Measurements from ENCODE around the gene DNAH14. TPM values are rescaled to one million over a fixed set of nuclear protein-coding genes. Genes with fewer than 3 reads are reported as not detected.

DNAH14 gene
- total RNA-seq, 4 donors from 2014 or later, result 9.5 to 32.4 (median 14.8) TPM

GRCh38 chr1:225440380-225441221 lies 511.1 kb downstream of the DNAH14 start:
- H3K4me1 ChIP-seq, result peaks cover 3 to 59% (median 5%) of the 10 kb centered on the region in 3 donors
- H3K9me3 ChIP-seq, result no peaks in the 10 kb centered on the region
- no peak for ATAC-seq
- no peaks in the 10 kb centered on the region for H3K27me3 ChIP-seq
- WGBS, 2 donors (ENCODE audit: low coverage in 1 of 2), result 61 to 71% methylated on average over 3 to 4 of the region's 4 CpGs
- H3K4me3 ChIP-seq, result no peak overlapping the region
- peak overlapping the region; percentile 21 to 86 (median 63) for H3K27ac ChIP-seq
- TF ChIP-seq POLR2AphosphoS5 (IDR thresholded peaks at IDR 0.05) (no peak), EP300 (IDR thresholded peaks at IDR 0.05) (no peak), CTCF (IDR thresholded peaks at IDR 0.05) (no peak), POLR2A (IDR thresholded peaks at IDR 0.05) (no peak)
- H3K36me3 ChIP-seq, result no peaks in the 10 kb centered on the region

GRCh38 chr1:225441314-225442122 lies 512.0 kb downstream of the DNAH14 start:
- peaks cover 9 to 68% (median 12%) of the 10 kb centered on the region in 3 donors for H3K4me1 ChIP-seq
- H3K4me3 ChIP-seq, result no peak overlapping the region
- ATAC-seq, result no peak
- H3K9me3 ChIP-seq, result no peaks in the 10 kb centered on the region
- no peaks in the 10 kb centered on the region for H3K27me3 ChIP-seq
- peak overlapping the region; percentile 21 to 86 (median 63) for H3K27ac ChIP-seq
- H3K36me3 ChIP-seq, result no peaks in the 10 kb centered on the region
- WGBS, 2 donors (ENCODE audit: low coverage in 1 of 2), result 65 to 71% methylated on average over 7 to 8 of the region's 9 CpGs
- no peak for TF ChIP-seq EP300 (IDR thresholded peaks at IDR 0.05)
- TF ChIP-seq CTCF (IDR thresholded peaks at IDR 0.05), result no peak

- no peak for TF ChIP-seq POLR2AphosphoS5 (IDR thresholded peaks at IDR 0.05)
- Histone ChIP-seq H3K4me3 (no peak overlapping the region), H3K4me1 (peaks cover 15 to 74% (median 18%) of the 10 kb centered on the region in 3 donors), H3K36me3 (no peaks in the 10 kb centered on the region), H3K9me3 (no peaks in the 10 kb centered on the region), H3K27ac (peak overlapping the region in 3 of 4 donors; percentile 61 to 86 (median 65)), H3K27me3 (no peaks in the 10 kb centered on the region)
- no peak for ATAC-seq
- 58 to 100% methylated on average over 1 to 2 of the region's 3 CpGs for WGBS, 2 donors (ENCODE audit: low coverage in 1 of 2)
These were observed 512.6 kb downstream of the DNAH14 start for GRCh38 chr1:225442123-225442505.

- WGBS, 2 donors (ENCODE audit: low coverage in 1 of 2), result 48 to 49% methylated on average over 6 to 8 of the region's 9 CpGs
- no peaks in the 10 kb centered on the region for H3K9me3 ChIP-seq
- H3K27ac ChIP-seq, result peak overlapping the region; percentile 78 to 93 (median 88)
- H3K27me3 ChIP-seq, result no peaks in the 10 kb centered on the region
- H3K4me1 ChIP-seq, result peaks cover 15 to 98% (median 32%) of the 10 kb centered on the region in 3 donors
- H3K36me3 ChIP-seq, result no peaks in the 10 kb centered on the region
- TF ChIP-seq POLR2A (IDR thresholded peaks at IDR 0.05), result no peak
- peak; percentile 82 for TF ChIP-seq POLR2AphosphoS5 (IDR thresholded peaks at IDR 0.05)
- TF ChIP-seq EP300 (IDR thresholded peaks at IDR 0.05), result peak; percentile 34
- no peak for TF ChIP-seq CTCF (IDR thresholded peaks at IDR 0.05)
- peak; percentile 32 for ATAC-seq
- no peak overlapping the region for H3K4me3 ChIP-seq
These were observed 516.4 kb downstream of the DNAH14 start for GRCh38 chr1:225445639-225446594.

- WGBS, 2 donors (ENCODE audit: low coverage in 1 of 2), result 51 to 61% methylated on average over 2 of the region's 7 CpGs
- no peak for TF ChIP-seq POLR2A (IDR thresholded peaks at IDR 0.05)
- TF ChIP-seq CTCF (IDR thresholded peaks at IDR 0.05), result peak in 1 of 4 experiments; percentile 24
- Histone ChIP-seq H3K9me3 (no peaks in the 10 kb centered on the region), H3K27me3 (no peaks in the 10 kb centered on the region), H3K27ac (peak overlapping the region; percentile 78 to 93 (median 88)), H3K4me3 (no peak overlapping the region), H3K4me1 (peaks cover 15 to 98% (median 32%) of the 10 kb centered on the region in 3 donors), H3K36me3 (no peaks in the 10 kb centered on the region)
- ATAC-seq, result no peak
These were observed 517.1 kb downstream of the DNAH14 start for GRCh38 chr1:225446595-225446960.
